ENCODE results near the gene SLC44A1.

DNA sequence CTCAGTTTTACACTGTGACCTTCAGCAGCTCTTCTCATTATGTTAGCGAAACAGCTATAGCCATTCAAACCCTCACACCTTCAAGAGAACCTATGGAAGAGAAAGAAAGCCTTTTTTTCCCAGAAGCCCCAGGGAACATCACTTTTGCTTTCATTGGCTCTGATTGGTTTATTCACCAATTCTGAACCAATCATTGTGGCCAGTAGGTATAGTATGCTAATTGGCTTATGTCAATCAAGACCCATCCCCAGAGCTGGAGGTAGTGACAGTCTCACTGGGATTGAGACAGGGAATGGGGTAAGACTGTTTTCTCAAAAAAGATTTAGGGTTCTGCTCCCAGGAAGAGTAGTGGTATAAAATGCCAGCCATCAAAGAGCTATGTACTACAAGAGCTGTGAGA, 129.3 kb downstream of the SLC44A1 start:
- TF ChIP-seq, protein P1, sequence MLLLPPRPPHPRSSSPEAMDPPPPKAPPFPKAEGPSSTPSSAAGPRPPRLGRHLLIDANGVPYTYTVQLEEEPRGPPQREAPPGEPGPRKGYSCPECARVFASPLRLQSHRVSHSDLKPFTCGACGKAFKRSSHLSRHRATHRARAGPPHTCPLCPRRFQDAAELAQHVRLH (CRISPR knock-in tag; IDR thresholded peaks at IDR 0.05; ENCODE audit: borderline replicate concordance, low read depth), result no peak
- no peak for TF ChIP-seq ZBTB21 (CRISPR knock-in tag; IDR thresholded peaks at IDR 0.05)
- no peak for TF ChIP-seq ZBTB33 (CRISPR knock-in tag; IDR thresholded peaks at IDR 0.05)
